ENCODE results near the gene SLC16A5. TPM values are rescaled to one million over a fixed set of nuclear protein-coding genes. Genes with fewer than 3 reads are reported as not detected.
"Not testable (repeated sequence)": the region's sequence is repeated elsewhere in the genome, so short reads cannot be mapped to it uniquely, and the experiment has no call there.

SLC16A5 gene
- total RNA-seq, 2 experiments from 2014 or later, result not detected

- DNase-seq (ENCODE audit: low spot score), result no peak
- Histone ChIP-seq H3K9me2 (ENCODE audit: insufficient read depth, low read length) (no peaks in the 10 kb centered on the region), H3K9me3 (ENCODE audit: low read length) (no peaks in the 10 kb centered on the region), H2AFZ (ENCODE audit: low read length) (no peak overlapping the region), H3K27ac (ENCODE audit: low read depth, low read length, poor library complexity, severe bottlenecking) (no peak overlapping the region), H3K4me1 (ENCODE audit: insufficient read depth, low read length, poor library complexity, severe bottlenecking) (peaks cover 22% of the 10 kb centered on the region), H4K20me1 (ENCODE audit: insufficient read depth, low read length) (peaks cover 10% of the 10 kb centered on the region), H3K4me3 (ENCODE audit: low read depth, low read length, poor library complexity, severe bottlenecking) (no peak overlapping the region), H3K79me2 (ENCODE audit: insufficient read depth, low read depth, low read length) (peaks cover 17% of the 10 kb centered on the region), H3K36me3 (ENCODE audit: insufficient read depth, low read length) (peaks cover 23% of the 10 kb centered on the region; the same call in 1 of the 2 replicates), H3K4me2 (ENCODE audit: low read length) (no peak overlapping the region)
- ChIA-PET CTCF (ENCODE audit: unreplicated experiment) (interaction anchor here (1.0 to 1.3 kb wide), 2 partner anchors 10 to 13 kb away, joined by 3 read pairs; no protein-coding TSS in a partner anchor), POLR2A (interaction anchor here (0.7 to 2.0 kb wide), 4 partner anchors 12 to 176 kb away, joined by 3 to 6 read pairs (median 4); no protein-coding TSS in a partner anchor)
- no peak for TF ChIP-seq EZH2phosphoT487 (IDR thresholded peaks at IDR 0.05; ENCODE audit: borderline replicate concordance, low read depth, low read length)
- TF ChIP-seq CTCF (conservative IDR thresholded peaks at IDR 0.05; ENCODE audit: low read length), result no peak
- BruUV-seq (replicated peaks), result no TSS peak
- intact Hi-C loops (cut with micrococcal nuclease; ENCODE audit: unreplicated experiment), result no loop called here
Measured at GRCh38 chr17:75126954-75127353, 39.2 kb downstream of the SLC16A5 start.

GRCh38 chr17:75127936-75128335 is 40.2 kb downstream of the SLC16A5 start:
- not testable (repeated sequence) for BruUV-seq (replicated peaks)

DNA sequence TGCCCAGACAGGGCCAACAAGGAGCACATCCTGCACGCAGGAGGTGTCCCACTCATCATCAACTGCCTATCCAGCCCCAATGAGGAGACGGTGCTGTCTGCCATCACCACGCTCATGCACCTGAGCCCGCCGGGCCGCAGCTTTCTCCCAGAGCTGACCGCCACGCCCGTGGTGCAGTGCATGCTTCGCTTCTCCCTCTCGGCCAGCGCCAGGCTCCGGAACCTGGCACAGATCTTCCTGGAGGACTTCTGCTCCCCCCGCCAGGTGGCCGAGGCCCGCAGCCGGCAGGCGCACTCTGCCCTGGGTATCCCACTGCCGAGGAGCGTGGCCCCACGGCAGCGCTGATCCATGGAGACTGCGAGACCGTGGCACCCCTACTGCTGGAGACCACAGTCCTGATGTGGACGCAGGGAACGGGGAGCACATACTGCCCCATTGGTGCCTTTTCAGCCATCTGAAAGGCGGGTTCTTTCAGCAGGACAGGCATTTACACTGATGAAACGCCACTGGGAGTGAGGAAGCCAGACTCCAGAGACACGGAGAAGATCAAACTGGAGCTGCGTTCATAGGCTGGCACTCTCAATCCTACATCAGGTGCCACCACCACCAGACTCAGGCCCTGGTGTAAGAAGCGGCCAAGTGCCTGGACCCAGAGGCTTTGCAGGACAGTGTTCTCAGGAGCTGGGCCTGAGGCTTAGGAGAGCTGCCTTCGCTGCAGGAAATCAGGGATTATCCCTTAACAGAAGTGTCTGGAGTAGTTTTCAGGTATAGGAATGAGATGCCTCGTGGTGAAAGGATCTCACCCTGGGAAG is 41.1 kb downstream of the SLC16A5 start:
- Histone ChIP-seq H4K20me1 (ENCODE audit: insufficient read depth, low read length) (peaks cover 10% of the 10 kb centered on the region), H2AFZ (ENCODE audit: low read length) (no peak overlapping the region), H3K9me2 (ENCODE audit: insufficient read depth, low read length) (no peaks in the 10 kb centered on the region), H3K4me3 (ENCODE audit: low read depth, low read length, poor library complexity, severe bottlenecking) (no peak overlapping the region), H3K4me2 (ENCODE audit: low read length) (no peak overlapping the region), H3K79me2 (ENCODE audit: insufficient read depth, low read depth, low read length) (peaks cover 17% of the 10 kb centered on the region), H3K9me3 (ENCODE audit: low read length) (no peaks in the 10 kb centered on the region), H3K36me3 (ENCODE audit: insufficient read depth, low read length) (peaks cover 23% of the 10 kb centered on the region; the same call in 1 of the 2 replicates), H3K27ac (ENCODE audit: low read depth, low read length, poor library complexity, severe bottlenecking) (no peak overlapping the region), H3K4me1 (ENCODE audit: insufficient read depth, low read length, poor library complexity, severe bottlenecking) (peaks cover 36% of the 10 kb centered on the region)
- CTCF ChIA-PET (ENCODE audit: unreplicated experiment), result interaction anchor here (3.4 kb wide), 1 partner anchor 14 kb away, joined by 26 read pairs; no protein-coding TSS in a partner anchor
- intact Hi-C loops (cut with micrococcal nuclease; ENCODE audit: unreplicated experiment), result no loop called here
- TF ChIP-seq CTCF (conservative IDR thresholded peaks at IDR 0.05; ENCODE audit: low read length) (no peak), EZH2phosphoT487 (IDR thresholded peaks at IDR 0.05; ENCODE audit: borderline replicate concordance, low read depth, low read length) (no peak)
- POLR2A ChIA-PET, result interaction anchor here (0.8 kb wide), 1 partner anchor 13 kb away, joined by 4 read pairs; no protein-coding TSS in a partner anchor
- no peak for DNase-seq (ENCODE audit: low spot score)
- BruUV-seq (replicated peaks), result no TSS peak

More at GRCh38 chr17:75127936-75128335, 40.2 kb downstream of the SLC16A5 start:
- H2AFZ ChIP-seq (ENCODE audit: low read length); H3K9me2 ChIP-seq (ENCODE audit: insufficient read depth, low read length); H3K4me2 ChIP-seq (ENCODE audit: low read length); H3K4me3 ChIP-seq (ENCODE audit: low read depth, low read length, poor library complexity, severe bottlenecking); DNase-seq (ENCODE audit: low spot score); H3K27ac ChIP-seq (ENCODE audit: low read depth, low read length, poor library complexity, severe bottlenecking); intact Hi-C loops (cut with micrococcal nuclease; ENCODE audit: unreplicated experiment); H3K9me3 ChIP-seq (ENCODE audit: low read length): not testable (repeated sequence)
- Histone ChIP-seq H4K20me1 (ENCODE audit: insufficient read depth, low read length) (peaks cover 10% of the 10 kb centered on the region), H3K4me1 (ENCODE audit: insufficient read depth, low read length, poor library complexity, severe bottlenecking) (peaks cover 32% of the 10 kb centered on the region), H3K79me2 (ENCODE audit: insufficient read depth, low read depth, low read length) (peaks cover 17% of the 10 kb centered on the region), H3K36me3 (ENCODE audit: insufficient read depth, low read length) (peaks cover 23% of the 10 kb centered on the region; the same call in 1 of the 2 replicates)
- CTCF ChIA-PET (ENCODE audit: unreplicated experiment), result interaction anchor here (1.3 kb wide), 1 partner anchor 14 kb away, joined by 3 read pairs; no protein-coding TSS in a partner anchor
- POLR2A ChIA-PET, result interaction anchor here (2.0 kb wide), 1 partner anchor 13 kb away, joined by 6 read pairs; no protein-coding TSS in a partner anchor

Data from OCI-LY7 (cell line).